ENCODE results near the gene NTM. TPM values are rescaled to one million over a fixed set of nuclear protein-coding genes. Genes with fewer than 3 reads are reported as not detected.

The NTM gene
- total and polyA plus RNA-seq, 2 of the 8 experiments (the other 6 are each of a cell fraction or from before 2014, with no cell fraction given) = 13.4 to 20.0 TPM

DNA sequence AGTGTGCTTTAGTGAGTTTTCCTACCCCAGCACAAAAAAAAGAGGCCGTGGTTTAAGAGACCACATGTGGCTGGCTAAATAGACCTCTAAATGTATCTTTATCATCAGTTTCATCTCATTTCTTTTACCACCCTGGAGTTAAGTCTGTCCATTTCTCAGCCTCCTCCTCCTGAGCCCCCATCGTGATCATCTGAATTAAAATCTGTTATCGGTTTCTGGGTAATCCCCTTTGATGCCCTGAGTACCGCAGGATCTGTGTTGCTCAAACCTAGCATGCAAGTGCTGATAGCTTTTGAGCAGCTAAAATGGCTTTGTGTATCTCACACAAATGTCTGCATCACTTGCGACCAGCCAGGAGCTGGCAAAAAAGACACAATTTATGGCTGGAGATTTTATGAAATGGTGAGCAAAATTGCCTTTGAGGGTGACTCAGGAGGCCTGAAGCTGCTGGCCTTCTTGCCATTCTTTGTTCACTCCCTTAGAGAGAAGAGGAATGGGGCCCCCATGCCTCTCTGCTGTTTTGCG is 236.5 kb downstream of the NTM start (continued):
- no peak for TF ChIP-seq GABPA (IDR thresholded peaks at IDR 0.05; ENCODE audit: borderline replicate concordance, insufficient read depth, low read length)
